HepG2 (cell line): ENCODE results near the gene SYS1. TPM values are rescaled to one million over a fixed set of nuclear protein-coding genes. Genes with fewer than 3 reads are reported as not detected.
A peak's percentile ranks its signal among the peaks of the same experiment; 100 is the strongest.

Experiments
- ELF3 ChIP-seq: IDR thresholded peaks from 2 replicates; pipeline ENCODE4 v1.6.1; 2016; ENCODE audit warnings: missing genetic modification reagents, missing compliant biosample characterization
- EP300 ChIP-seq, 3 experiments: sonication (generic) in 1 of 3; formaldehyde crosslinking in 1 of 3; IDR thresholded peaks; 2 replicates each; pipeline versions ENCODE4 v1.5.1 to v1.6.1; 2011 to 2020; ENCODE audit warnings: low read depth in 2 of 3, low read length in 2 of 3, borderline replicate concordance in 1 of 3, improper control_type of control experiment in 1 of 3, mild to moderate bottlenecking in 1 of 3, missing genetic modification reagents in 1 of 3, moderate library complexity in 1 of 3
- GTF2F1 ChIP-seq: fragments of 150-350 bp; IDR thresholded peaks from 2 replicates; pipeline ENCODE4 v1.6.1; 2014; ENCODE audit warnings: low read length
- HNF4G ChIP-seq, 2 experiments: sonication (generic) in 1 of 2; formaldehyde crosslinking in 1 of 2; IDR thresholded peaks; 2 replicates each; pipeline versions ENCODE4 v1.4.0 to v1.6.1; 2011 to 2020; ENCODE audit warnings: borderline replicate concordance in 2 of 2, low read depth in 2 of 2, mild to moderate bottlenecking in 2 of 2, low read length in 1 of 2, missing genetic modification reagents in 1 of 2, moderate library complexity in 1 of 2
- JUN ChIP-seq: sonication (generic); formaldehyde crosslinking; IDR thresholded peaks from 2 replicates; pipeline ENCODE4 v1.4.0; 2020; ENCODE audit warnings: mild to moderate bottlenecking, missing genetic modification reagents
- KLF12 ChIP-seq: sonication (generic); formaldehyde crosslinking; IDR thresholded peaks from 2 replicates; pipeline ENCODE4 v1.4.0; 2020; ENCODE audit warnings: missing genetic modification reagents, borderline replicate concordance
- KMT2B ChIP-seq: IDR thresholded peaks from 2 replicates; pipeline ENCODE4 v1.6.1; 2016; ENCODE audit warnings: missing genetic modification reagents, missing compliant biosample characterization
- MBD4 ChIP-seq: IDR thresholded peaks from 2 replicates; pipeline ENCODE4 v1.6.1; 2012; ENCODE audit warnings: low read length, inconsistent platforms, borderline replicate concordance
- NFE2L1 ChIP-seq: sonication (generic); formaldehyde crosslinking; IDR thresholded peaks from 2 replicates; pipeline ENCODE4 v1.4.0; 2020; ENCODE audit warnings: missing genetic modification reagents, mild to moderate bottlenecking, borderline replicate concordance
- NONO ChIP-seq, 2 experiments: fragments of 450-650 bp in 1 of 2; sonication (generic) in 1 of 2; formaldehyde crosslinking in 1 of 2; IDR thresholded peaks in 1 of 2; conservative IDR thresholded peaks in 1 of 2; 2 replicates each; pipeline versions ENCODE4 v1.6.1 to v1.8.0; 2017 to 2022; ENCODE audit warnings: mild to moderate bottlenecking in 1 of 2, missing genetic modification reagents in 1 of 2, moderate library complexity in 1 of 2
- NR2F6 ChIP-seq, 2 experiments: IDR thresholded peaks; 2 replicates each; pipeline ENCODE4 v1.6.1; 2016; ENCODE audit warnings: antibody characterized with exemption in 1 of 2, mild to moderate bottlenecking in 1 of 2
- SAFB2 ChIP-seq: sonication (generic); formaldehyde crosslinking; IDR thresholded peaks from 2 replicates; pipeline ENCODE4 v1.5.1; 2020; ENCODE audit warnings: missing genetic modification reagents, low read depth, mild to moderate bottlenecking, borderline replicate concordance
- USF2 ChIP-seq, 2 experiments: sonication (generic) in 1 of 2; formaldehyde crosslinking in 1 of 2; IDR thresholded peaks; 2 replicates each; pipeline versions ENCODE4 v1.5.1 to v1.6.1; 2011 to 2020; ENCODE audit warnings: borderline replicate concordance in 1 of 2, low read depth in 1 of 2, low read length in 1 of 2, mild to moderate bottlenecking in 1 of 2, missing genetic modification reagents in 1 of 2, moderate library complexity in 1 of 2
- ZBTB7A ChIP-seq: sonication (generic); formaldehyde crosslinking; IDR thresholded peaks from 2 replicates; pipeline ENCODE4 v1.8.0; 2022; ENCODE audit warnings: mild to moderate bottlenecking, missing genetic modification reagents
- ZFP90 ChIP-seq: sonication (generic); formaldehyde crosslinking; IDR thresholded peaks from 2 replicates; pipeline ENCODE4 v1.8.0; 2022; ENCODE audit warnings: missing genetic modification reagents, mild to moderate bottlenecking, inconsistent platforms, borderline replicate concordance
- ZNF367 ChIP-seq: sonication (generic); formaldehyde crosslinking; IDR thresholded peaks from 2 replicates; pipeline ENCODE4 v1.4.0; 2020; ENCODE audit warnings: missing genetic modification reagents, borderline replicate concordance
- ZNF678 ChIP-seq: sonication (generic); formaldehyde crosslinking; IDR thresholded peaks from 2 replicates; pipeline ENCODE4 v1.4.0; 2020; ENCODE audit warnings: mild to moderate bottlenecking, missing genetic modification reagents
- ZNF747 ChIP-seq: sonication (generic); formaldehyde crosslinking; IDR thresholded peaks from 2 replicates; pipeline ENCODE4 v1.8.1; 2023; ENCODE audit warnings: missing genetic modification reagents, mild to moderate bottlenecking, borderline replicate concordance
- ZNF776 ChIP-seq: sonication (generic); formaldehyde crosslinking; IDR thresholded peaks from 2 replicates; pipeline ENCODE4 v1.4.0; 2020; ENCODE audit warnings: mild to moderate bottlenecking, missing genetic modification reagents
- ZNF790 ChIP-seq: sonication (generic); formaldehyde crosslinking; IDR thresholded peaks from 2 replicates; pipeline ENCODE4 v1.8.0; 2022; ENCODE audit warnings: missing genetic modification reagents, mild to moderate bottlenecking, borderline replicate concordance
- ZNF816 ChIP-seq: sonication (generic); formaldehyde crosslinking; IDR thresholded peaks from 2 replicates; pipeline ENCODE4 v1.8.0; 2022; ENCODE audit warnings: missing genetic modification reagents, mild to moderate bottlenecking, borderline replicate concordance
- ZNF850 ChIP-seq: sonication (generic); formaldehyde crosslinking; conservative IDR thresholded peaks from 2 replicates; pipeline ENCODE4 v1.9.0; 2021; ENCODE audit warnings: mild to moderate bottlenecking, missing genetic modification reagents
- polyA plus RNA-seq, 8 experiments: library from polyadenylated mRNA; depleted of rRNA in 3 of 8; stranded (reverse) in 7 of 8; unstranded in 1 of 8; fragments of >200 nt; fragmentation: Illumina TruSeq in 4 of 8; extraction: Trizol in 4 of 8; gene quantifications; 2 replicates each; pipeline versions ENCODE4 v1.2.1 to v1.2.3, GENCODE V29; 2011 to 2016; ENCODE audit warnings: low read depth in 4 of 8, missing spikeins in 1 of 8, mixed read lengths in 1 of 8; ENCODE audit not compliant: insufficient read depth in 1 of 8
- total RNA-seq, 5 experiments: library from RNA; depleted of rRNA; stranded (reverse); fragments of >200 nt; fragmentation: Illumina TruSeq; extraction: Trizol; gene quantifications; 2 replicates each; pipeline ENCODE4 v1.2.3, GENCODE V29; 2016; ENCODE audit warnings: low read depth in 1 of 5
- TF ChIP-seq, protein P1 (sequence below): sonication (generic); formaldehyde crosslinking; IDR thresholded peaks from 2 replicates; pipeline ENCODE4 v1.5.0; 2020; ENCODE audit warnings: missing genetic modification reagents

SYS1 gene
- total and polyA plus RNA-seq, 2 of the 13 experiments (the other 11 are each of a cell fraction or from before 2014, with no cell fraction given) = 38.3 to 65.6 TPM

DNA sequence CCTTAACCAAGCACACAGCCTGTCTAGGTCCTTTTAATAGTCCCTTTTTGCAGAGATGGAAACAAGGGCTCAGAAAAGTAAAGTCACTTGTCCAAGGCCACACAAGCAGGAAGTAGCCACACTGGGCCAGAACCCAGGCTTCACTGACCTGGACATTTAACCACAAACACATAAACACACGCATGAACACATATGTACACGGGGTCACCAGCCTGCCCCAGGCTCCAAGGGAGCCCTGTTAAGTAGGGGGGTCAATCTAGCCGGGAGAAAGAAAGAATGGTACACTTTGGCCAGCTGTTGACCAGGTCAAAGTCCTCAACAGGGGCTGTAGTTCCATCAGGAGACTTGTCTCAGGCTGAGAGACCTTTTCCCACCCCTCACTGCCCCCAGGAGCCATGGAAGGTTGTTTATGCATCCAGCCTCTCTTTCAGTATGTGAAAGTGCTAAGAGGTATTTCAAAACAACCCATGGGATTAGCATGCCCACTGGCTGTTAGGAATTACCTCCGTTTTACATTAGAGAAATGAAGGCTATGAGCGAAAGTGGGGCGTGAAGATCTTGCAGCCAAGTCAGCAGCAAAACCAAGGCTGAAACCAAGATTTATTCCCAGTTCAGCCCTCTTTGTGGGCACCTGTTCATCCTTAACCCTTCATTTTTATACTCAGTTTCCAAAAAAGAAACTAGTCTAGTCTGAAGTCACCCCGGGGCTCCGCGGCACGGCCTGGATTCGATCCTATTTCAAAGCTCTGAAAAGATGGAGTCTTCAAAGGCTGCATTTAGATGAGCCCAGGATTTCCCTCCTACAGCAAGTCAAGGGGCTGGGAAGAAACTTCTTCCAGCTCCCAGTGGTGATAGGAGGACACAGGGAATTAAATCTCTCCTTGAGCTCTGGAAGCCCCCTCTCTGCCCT, 24.6 kb upstream of the SYS1 start (continued):
- TF ChIP-seq ZNF367 = no peak
- TF ChIP-seq GTF2F1 = no peak
- TF ChIP-seq EP300 (IDR thresholded peaks at IDR 0.05; ENCODE audit: low read depth in 2 of 2, low read length in 2 of 2) = peak; percentile 44 to 69; a peak in 2 of 4 replicates
- TF ChIP-seq EP300 (CRISPR knock-in tag; IDR thresholded peaks at IDR 0.05; ENCODE audit: borderline replicate concordance) = no peak; the same call in none of the 2 replicates
- TF ChIP-seq NFE2L1 (CRISPR knock-in tag) = no peak
- peak; percentile 76 for TF ChIP-seq ELF3
- no peak for TF ChIP-seq NONO (IDR thresholded peaks at IDR 0.05)
- no peak; the same call in 1 of the 2 replicates for TF ChIP-seq NONO (CRISPR knock-in tag; conservative IDR thresholded peaks at IDR 0.05)
- no peak for TF ChIP-seq ZFP90 (CRISPR knock-in tag)
- TF ChIP-seq ZBTB7A (CRISPR knock-in tag) = no peak; the same call in 1 of the 2 replicates
- peak; percentile 72 for TF ChIP-seq NR2F6 (IDR thresholded peaks at IDR 0.05)
- TF ChIP-seq NR2F6 (CRISPR knock-in tag; IDR thresholded peaks at IDR 0.05) = peak; percentile 78
- peak; percentile 43; the same call in 1 of the 2 replicates for TF ChIP-seq KMT2B (CRISPR knock-in tag)
- TF ChIP-seq ZNF816 = no peak
- TF ChIP-seq USF2 (IDR thresholded peaks at IDR 0.05; ENCODE audit: low read depth, low read length) = no peak
- no peak for TF ChIP-seq USF2 (CRISPR knock-in tag; IDR thresholded peaks at IDR 0.05; ENCODE audit: borderline replicate concordance)
- no peak for TF ChIP-seq ZNF790 (CRISPR knock-in tag)
- peak; percentile 63; the same call in 1 of the 2 replicates for TF ChIP-seq SAFB2
- TF ChIP-seq ZNF678 = no peak
- no peak for TF ChIP-seq ZNF776 (CRISPR knock-in tag)
- TF ChIP-seq ZNF850 (CRISPR knock-in tag) = no peak
- TF ChIP-seq KLF12 (CRISPR knock-in tag) = no peak; the same call in 1 of the 2 replicates
- peak; percentile 19; the same call in 1 of the 2 replicates for TF ChIP-seq JUN (CRISPR knock-in tag)
- TF ChIP-seq HNF4G (IDR thresholded peaks at IDR 0.05; ENCODE audit: borderline replicate concordance, low read depth, low read length) = peak; percentile 94
- peak; percentile 88 for TF ChIP-seq HNF4G (CRISPR knock-in tag; IDR thresholded peaks at IDR 0.05; ENCODE audit: borderline replicate concordance, low read depth)
- TF ChIP-seq, protein P1, sequence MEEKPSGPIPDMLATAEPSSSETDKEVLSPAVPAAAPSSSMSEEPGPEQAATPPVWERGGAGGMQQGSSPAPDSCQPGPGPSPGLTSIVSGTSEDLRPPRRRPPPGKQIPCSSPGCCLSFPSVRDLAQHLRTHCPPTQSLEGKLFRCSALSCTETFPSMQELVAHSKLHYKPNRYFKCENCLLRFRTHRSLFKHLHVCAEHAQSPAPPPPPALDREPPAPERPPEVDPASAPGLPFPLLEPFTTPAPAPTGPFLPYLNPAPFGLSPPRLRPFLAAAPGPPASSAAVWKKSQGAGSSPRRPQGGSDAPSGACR (CRISPR knock-in tag) = no peak
- TF ChIP-seq MBD4 = no peak
- peak; percentile 77; the same call in 1 of the 2 replicates for TF ChIP-seq ZNF747
